Liver (tissue), 9 donors: Measurements from ENCODE around the gene ASB1. TPM values are rescaled to one million over a fixed set of nuclear protein-coding genes. Genes with fewer than 3 reads are reported as not detected.

Experiments used
- DNase-seq: peaks from one replicate; pipeline ENCODE4 v3.0.0-alpha.2; 2017; ENCODE audit warnings: low spot score
- H3K27ac ChIP-seq, 2 donors: one replicate each; pipeline ENCODE4 v1.7.0; 2013; ENCODE audit warnings: inconsistent platforms in 2 of 2, low read length in 2 of 2, control low read depth in 1 of 2, low read depth in 1 of 2, mild to moderate bottlenecking in 1 of 2
- H3K27me3 ChIP-seq, 4 donors: one replicate each; pipeline versions ENCODE4 v1.6.1 to v1.7.0; 2013; ENCODE audit warnings: low read length in 3 of 4, inconsistent platforms in 1 of 4, mild to moderate bottlenecking in 1 of 4, moderate library complexity in 1 of 4; ENCODE audit not compliant: control insufficient read depth in 4 of 4, insufficient read depth in 4 of 4
- H3K36me3 ChIP-seq, 4 donors: one replicate each; pipeline versions ENCODE4 v1.6.1 to v1.7.0; 2013; ENCODE audit warnings: low read length in 3 of 4, mild to moderate bottlenecking in 3 of 4, low read depth in 1 of 4, moderate library complexity in 1 of 4; ENCODE audit not compliant: control insufficient read depth in 4 of 4, insufficient read depth in 3 of 4
- H3K4me1 ChIP-seq, 4 donors: one replicate each; pipeline versions ENCODE4 v1.6.1 to v1.7.0; 2013; ENCODE audit warnings: low read length in 3 of 4, mild to moderate bottlenecking in 3 of 4, moderate library complexity in 1 of 4; ENCODE audit not compliant: control insufficient read depth in 4 of 4, insufficient read depth in 4 of 4
- H3K4me3 ChIP-seq, 3 donors: one replicate each; pipeline versions ENCODE4 v1.6.1 to v1.7.0; 2013; ENCODE audit warnings: low read length in 3 of 3, control low read depth in 1 of 3, low read depth in 1 of 3, mild to moderate bottlenecking in 1 of 3
- H3K9ac ChIP-seq, 2 donors: one replicate each; pipeline ENCODE4 v1.7.0; 2013; ENCODE audit warnings: low read length in 2 of 2, mild to moderate bottlenecking in 2 of 2, moderate library complexity in 2 of 2, control low read depth in 1 of 2, low read depth in 1 of 2
- H3K9me3 ChIP-seq, 4 donors: one replicate each; pipeline versions ENCODE4 v1.6.1 to v1.7.0; 2013; ENCODE audit warnings: low read length in 3 of 4; ENCODE audit not compliant: control insufficient read depth in 4 of 4
- ATF3 ChIP-seq: IDR thresholded peaks from 2 replicates; pipeline ENCODE4 v1.6.1; 2016; ENCODE audit warnings: antibody characterized with exemption
- CTCF ChIP-seq: fragments of 150-350 bp; IDR thresholded peaks from 2 replicates; pipeline ENCODE4 v1.5.1; 2017; ENCODE audit warnings: improper control_type of control experiment, low read depth, low read length; ENCODE audit not compliant: missing input control
- EGR1 ChIP-seq, 2 donors: IDR thresholded peaks; 2 replicates each; pipeline ENCODE4 v1.6.1; 2016 to 2018; ENCODE audit warnings: antibody characterized with exemption in 2 of 2, low read depth in 2 of 2
- FOXA1 ChIP-seq: IDR thresholded peaks from 2 replicates; pipeline ENCODE4 v1.6.1; 2016; ENCODE audit warnings: antibody characterized with exemption
- FOXA2 ChIP-seq: IDR thresholded peaks from 2 replicates; pipeline ENCODE4 v1.6.1; 2016; ENCODE audit warnings: antibody characterized with exemption
- GABPA ChIP-seq, 2 donors: IDR thresholded peaks in 1 of 2; conservative IDR thresholded peaks in 1 of 2; 2 replicates each; pipeline ENCODE4 v1.6.1; 2016; ENCODE audit warnings: antibody characterized with exemption in 2 of 2, mild to moderate bottlenecking in 1 of 2, moderate library complexity in 1 of 2
- HNF4A ChIP-seq, 2 donors: conservative IDR thresholded peaks; 2 replicates each; pipeline ENCODE4 v1.6.1; 2016; ENCODE audit warnings: antibody characterized with exemption in 2 of 2, mild to moderate bottlenecking in 2 of 2
- HNF4G ChIP-seq: IDR thresholded peaks from 2 replicates; pipeline ENCODE4 v1.6.1; 2016; ENCODE audit warnings: antibody characterized with exemption
- JUND ChIP-seq, 2 donors: IDR thresholded peaks; 2 replicates each; pipeline ENCODE4 v1.6.1; 2016; ENCODE audit warnings: antibody characterized with exemption in 2 of 2
- MAX ChIP-seq: IDR thresholded peaks from 2 replicates; pipeline ENCODE4 v1.6.1; 2016; ENCODE audit warnings: antibody characterized with exemption
- NR2F2 ChIP-seq: IDR thresholded peaks from 2 replicates; pipeline ENCODE4 v1.6.1; 2016; ENCODE audit warnings: antibody characterized with exemption
- RAD21 ChIP-seq, 2 donors: IDR thresholded peaks; 2 replicates each; pipeline ENCODE4 v1.6.1; 2016; ENCODE audit warnings: antibody characterized with exemption in 2 of 2, mild to moderate bottlenecking in 2 of 2
- REST ChIP-seq: IDR thresholded peaks from 2 replicates; pipeline ENCODE4 v1.6.1; 2016; ENCODE audit warnings: antibody characterized with exemption, mild to moderate bottlenecking
- RXRA ChIP-seq, 2 donors: IDR thresholded peaks; 2 replicates each; pipeline ENCODE4 v1.6.1; 2017 to 2018; ENCODE audit warnings: antibody characterized with exemption in 2 of 2, mild to moderate bottlenecking in 1 of 2
- SP1 ChIP-seq: IDR thresholded peaks from 2 replicates; pipeline ENCODE4 v1.6.1; 2018; ENCODE audit warnings: antibody characterized with exemption, mild to moderate bottlenecking
- TAF1 ChIP-seq: conservative IDR thresholded peaks from 2 replicates; pipeline ENCODE4 v1.6.1; 2016; ENCODE audit warnings: antibody characterized with exemption, mild to moderate bottlenecking
- YY1 ChIP-seq: IDR thresholded peaks from 2 replicates; pipeline ENCODE4 v1.6.1; 2016; ENCODE audit warnings: antibody characterized with exemption, mild to moderate bottlenecking
- ZBTB33 ChIP-seq: IDR thresholded peaks from 2 replicates; pipeline ENCODE4 v1.6.1; 2016; ENCODE audit warnings: antibody characterized with exemption
- WGBS: extraction: QIAGEN DNeasy Blood & Tissue Kit; methylation state at CpG from one replicate; pipeline ENCODE4 v1.1.7; 2013; 5-methylcytosine and 5-hydroxymethylcytosine counted together
- polyA plus RNA-seq, 2 donors: library from polyadenylated mRNA; stranded (reverse) in 1 of 2; unstranded in 1 of 2; fragments of 200-250 nt in 1 of 2; fragments of >200 nt in 1 of 2; fragmentation: Nextera tagmentation in 1 of 2; extraction: Ambion mirVana in 1 of 2; gene quantifications; one replicate each; pipeline versions ENCODE4 v1.2.1 to v1.2.3, GENCODE V29; 2013 to 2015
- total RNA-seq, 2 donors: library from RNA; depleted of rRNA; stranded (reverse); fragments of >200 nt; gene quantifications; one replicate each; pipeline ENCODE4 v1.2.3, GENCODE V29; 2014
- donor health status: healthy.
- donor health status: healthy.
- donor health status: healthy.
- donor health status: healthy.
- donor health status: healthy.

ASB1 gene
- total and polyA plus RNA-seq, 4 donors = 6.1 to 15.2 (median 10.5) TPM

GRCh38 chr2:238435752-238436096 lies 9.0 kb downstream of the ASB1 start:
- H3K4me1 ChIP-seq = peaks cover 9 to 17% (median 10%) of the 10 kb centered on the region in 4 donors
- H3K27me3 ChIP-seq = no peaks in the 10 kb centered on the region
- WGBS = 95% methylated on average over 20 of the region's 20 CpGs
- no peak overlapping the region for H3K4me3 ChIP-seq
- H3K9me3 ChIP-seq = peaks cover 0 to under 1% (median 0%) of the 10 kb centered on the region in 4 donors
- peaks cover 7 to 30% (median 13%) of the 10 kb centered on the region in 4 donors for H3K36me3 ChIP-seq
- H3K27ac ChIP-seq = no peak overlapping the region
- no peak overlapping the region for H3K9ac ChIP-seq
- TF ChIP-seq EGR1 (IDR thresholded peaks at IDR 0.05; ENCODE audit: low read depth in 2 of 2) (no peak), CTCF (no peak), MAX (no peak), ATF3 (no peak), YY1 (no peak), HNF4G (no peak), GABPA (IDR thresholded peaks at IDR 0.05 in 1 of 2, conservative IDR thresholded peaks at IDR 0.05 in 1 of 2) (no peak), RAD21 (IDR thresholded peaks at IDR 0.05) (no peak), FOXA1 (no peak), HNF4A (conservative IDR thresholded peaks at IDR 0.05) (no peak), FOXA2 (no peak), JUND (IDR thresholded peaks at IDR 0.05) (no peak)
- DNase-seq = no peak

GRCh38 chr2:238438856-238439849 lies 12.4 kb downstream of the ASB1 start:
- peak overlapping the region in 1 of 2 donors; percentile 76 for H3K9ac ChIP-seq
- H3K9me3 ChIP-seq = no peaks in the 10 kb centered on the region
- DNase-seq = no peak
- 34% methylated on average over 24 of the region's 24 CpGs for WGBS
- TF ChIP-seq MAX = peak; percentile 85
- peak; percentile 53 for TF ChIP-seq SP1
- TF ChIP-seq HNF4G = no peak
- TF ChIP-seq RAD21 (IDR thresholded peaks at IDR 0.05) = peak in 1 of 2 donors; percentile 4
- peak; percentile 92 for TF ChIP-seq YY1
- peak in 1 of 2 donors; percentile 57 for TF ChIP-seq EGR1 (IDR thresholded peaks at IDR 0.05; ENCODE audit: low read depth in 2 of 2)
- TF ChIP-seq CTCF = no peak
- TF ChIP-seq FOXA1 = peak; percentile 91
- peak; percentile 75 for TF ChIP-seq ATF3
- TF ChIP-seq TAF1 = no peak
- TF ChIP-seq RXRA (IDR thresholded peaks at IDR 0.05) = peak; percentile 39 to 91
- peak; percentile 36 to 78 for TF ChIP-seq HNF4A (conservative IDR thresholded peaks at IDR 0.05)
- TF ChIP-seq GABPA (IDR thresholded peaks at IDR 0.05 in 1 of 2, conservative IDR thresholded peaks at IDR 0.05 in 1 of 2) = peak in 1 of 2 donors; percentile 75
- no peak for TF ChIP-seq NR2F2
- TF ChIP-seq ZBTB33 = peak; percentile 80
- peak; percentile 88 for TF ChIP-seq FOXA2
- peak; percentile 66 for TF ChIP-seq REST
- TF ChIP-seq JUND (IDR thresholded peaks at IDR 0.05) = peak; percentile 80 to 96
- no peaks in the 10 kb centered on the region for H3K27me3 ChIP-seq
- peaks cover 15 to 28% (median 23%) of the 10 kb centered on the region in 4 donors for H3K4me1 ChIP-seq
- peak overlapping the region; percentile 88 to 92 for H3K27ac ChIP-seq
- H3K4me3 ChIP-seq = peak overlapping the region in 1 of 3 donors; percentile 2
- peaks cover 5 to 24% (median 10%) of the 10 kb centered on the region in 4 donors for H3K36me3 ChIP-seq
